CD14-positive monocyte (primary cell): Measurements from ENCODE around the gene CLK2. TPM values are rescaled to one million over a fixed set of nuclear protein-coding genes. Genes with fewer than 3 reads are reported as not detected.
A peak's percentile ranks its signal among the peaks of the same experiment; 100 is the strongest.
"Not testable (repeated sequence)": the region's sequence is repeated elsewhere in the genome, so short reads cannot be mapped to it uniquely, and the experiment has no call there.

Source experiments
- DNase-seq, 3 donors: peaks; one replicate each; pipeline ENCODE4 v3.0.0-alpha.2; 2011 to 2022
- H2AFZ ChIP-seq: 2 replicates; pipeline ENCODE4 v1.6.0; 2012; ENCODE audit warnings: mild to moderate bottlenecking, low read depth, low read length, inconsistent platforms; ENCODE audit not compliant: insufficient read depth, poor library complexity, severe bottlenecking
- H3K27ac ChIP-seq, 2 donors: 1 replicate in 1 of 2; 2 replicates in 1 of 2; pipeline ENCODE4 v1.5.1; 2012 to 2013; ENCODE audit warnings: low read length in 2 of 2, control low read depth in 1 of 2, inconsistent platforms in 1 of 2, low read depth in 1 of 2, mild to moderate bottlenecking in 1 of 2
- H3K27me3 ChIP-seq, 2 donors: one replicate each; pipeline versions ENCODE4 v1.6.0 to v1.6.1; 2011 to 2013; ENCODE audit warnings: low read length in 2 of 2; ENCODE audit not compliant: control insufficient read depth in 2 of 2, insufficient read depth in 2 of 2
- H3K36me3 ChIP-seq, 2 donors: replicated peaks in 1 of 2; 1 replicate in 1 of 2; 2 replicates in 1 of 2; pipeline versions ENCODE4 v1.5.1 to v1.6.1; 2012 to 2013; ENCODE audit warnings: low read length in 2 of 2, control low read depth in 1 of 2, inconsistent platforms in 1 of 2, mild to moderate bottlenecking in 1 of 2; ENCODE audit not compliant: insufficient read depth in 2 of 2, control insufficient read depth in 1 of 2
- H3K4me1 ChIP-seq, 2 donors: 1 replicate in 1 of 2; 2 replicates in 1 of 2; pipeline versions ENCODE4 v1.5.1 to v1.6.1; 2012 to 2013; ENCODE audit warnings: low read length in 2 of 2, control low read depth in 1 of 2, inconsistent platforms in 1 of 2, mild to moderate bottlenecking in 1 of 2, moderate library complexity in 1 of 2; ENCODE audit not compliant: insufficient read depth in 2 of 2, control insufficient read depth in 1 of 2
- H3K4me2 ChIP-seq: replicated peaks from 2 replicates; pipeline ENCODE3; 2012; ENCODE audit warnings: low read length, moderate library complexity, mild to moderate bottlenecking; ENCODE audit not compliant: poor library complexity, severe bottlenecking; ENCODE audit errors: extremely low read depth
- H3K4me3 ChIP-seq, 3 experiments: fragments of 200-600 bp in 1 of 3; sonication (generic) in 1 of 3; replicated peaks in 1 of 3; 1 replicate in 2 of 3; 2 replicates in 1 of 3; pipeline ENCODE4 v1.5.1; 2011 to 2013; ENCODE audit warnings: low read length in 3 of 3, mild to moderate bottlenecking in 3 of 3, control low read depth in 2 of 3, low read depth in 2 of 3, inconsistent platforms in 1 of 3, moderate library complexity in 1 of 3
- H3K79me2 ChIP-seq: 2 replicates; pipeline ENCODE4 v1.6.0; 2012; ENCODE audit warnings: mild to moderate bottlenecking, control low read depth, inconsistent platforms, low read length, moderate library complexity; ENCODE audit not compliant: insufficient read depth
- H3K9ac ChIP-seq: 2 replicates; pipeline ENCODE4 v1.6.0; 2017; ENCODE audit warnings: low read length, mild to moderate bottlenecking; ENCODE audit not compliant: insufficient read depth, poor library complexity, severe bottlenecking
- H3K9me3 ChIP-seq, 2 donors: replicated peaks in 1 of 2; 1 replicate in 1 of 2; 2 replicates in 1 of 2; pipeline versions ENCODE4 v1.5.1 to v1.6.1; 2012 to 2013; ENCODE audit warnings: low read length in 2 of 2, control low read depth in 1 of 2; ENCODE audit not compliant: control insufficient read depth in 1 of 2, insufficient read depth in 1 of 2
- H4K20me1 ChIP-seq: 2 replicates; pipeline ENCODE4 v1.6.0; 2012; ENCODE audit warnings: mild to moderate bottlenecking, low read length, control low read depth, moderate library complexity; ENCODE audit not compliant: insufficient read depth
- H3K27ac Mint-ChIP-seq, 7 donors: one replicate each; pipeline ENCODE4 v1.8.0; 2020; ENCODE audit warnings: mild to moderate bottlenecking in 7 of 7, mixed read lengths in 7 of 7, moderate library complexity in 6 of 7, inconsistent platforms in 2 of 7
- H3K27me3 Mint-ChIP-seq, 3 donors: one replicate each; pipeline ENCODE4 v1.8.0; 2021 to 2022; ENCODE audit warnings: low read depth in 3 of 3, mild to moderate bottlenecking in 3 of 3, mixed read lengths in 3 of 3, moderate library complexity in 3 of 3, inconsistent platforms in 1 of 3
- H3K36me3 Mint-ChIP-seq, 2 donors: one replicate each; pipeline ENCODE4 v1.8.0; 2020; ENCODE audit warnings: mixed read lengths in 2 of 2, inconsistent platforms in 1 of 2, mild to moderate bottlenecking in 1 of 2
- H3K4me1 Mint-ChIP-seq: one replicate; pipeline ENCODE4 v1.8.0; 2020; ENCODE audit warnings: mild to moderate bottlenecking, mixed read lengths
- H3K4me3 Mint-ChIP-seq, 2 donors: one replicate each; pipeline ENCODE4 v1.8.0; 2020; ENCODE audit warnings: mild to moderate bottlenecking in 2 of 2, mixed read lengths in 2 of 2, moderate library complexity in 1 of 2
- H3K9me3 Mint-ChIP-seq, 7 donors: one replicate each; pipeline ENCODE4 v1.8.0; 2020 to 2022; ENCODE audit warnings: mixed read lengths in 7 of 7, mild to moderate bottlenecking in 6 of 7, moderate library complexity in 6 of 7, inconsistent platforms in 2 of 7
- WGBS: methylation state at CpG from one replicate; pipeline ENCODE4 v1.1.5; 2013; ENCODE audit warnings: missing lambda C conversion rate; ENCODE audit not compliant: insufficient coverage; 5-methylcytosine and 5-hydroxymethylcytosine counted together
- intact Hi-C, 2 donors: fragments of 100-400 bp; cut with micrococcal nuclease; formaldehyde crosslinking; loops; one replicate each; pipeline versions ENCODE4 v1.15.0 to v1.15.1; 2023
- polyA plus RNA-seq, 3 donors: library from polyadenylated mRNA; depleted of rRNA in 1 of 3; unstranded in 2 of 3; stranded (reverse) in 1 of 3; fragments of 300-500 nt in 2 of 3; fragments of >200 nt in 1 of 3; fragmentation: Illumina TruSeq in 2 of 3; gene quantifications; 1 replicate in 2 of 3; 2 replicates in 1 of 3; pipeline ENCODE4 v1.2.3, GENCODE V29; 2012 to 2021
- TF ChIP-seq, protein P1 (sequence below): fragments of 200-600 bp; IDR thresholded peaks from one replicate; pipeline ENCODE4 v1.8.0; 2022; ENCODE audit warnings: antibody characterized with exemption, mild to moderate bottlenecking

CLK2 gene
- polyA plus RNA-seq, 3 donors: 7.3 to 143 (median 9.6) TPM

DNA sequence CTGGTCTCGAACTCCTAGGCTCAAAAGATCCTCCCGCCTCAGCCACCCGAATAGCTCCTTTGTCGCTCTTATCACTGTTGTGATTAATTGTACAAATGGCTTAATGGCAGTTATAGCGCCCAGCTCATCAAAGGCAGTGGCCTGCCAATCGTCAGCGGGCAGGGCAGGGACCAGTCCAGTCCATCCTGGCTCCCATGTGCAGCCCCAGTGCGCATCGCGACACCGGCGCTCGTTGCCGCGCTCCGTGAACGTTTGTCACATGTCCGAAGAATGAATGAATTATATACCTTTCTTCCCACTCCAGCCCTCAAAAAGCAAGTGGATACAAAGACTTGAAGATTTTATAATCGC lies 46.4 kb downstream of the CLK2 start:
- peaks cover 18% of the 10 kb centered on the region for H3K79me2 ChIP-seq
- Mint-ChIP-seq H3K9me3 (no peaks in the 10 kb centered on the region), H3K36me3 (no peaks in the 10 kb centered on the region), H3K4me1 (peaks cover 50% of the 10 kb centered on the region), H3K4me3 (peak overlapping the region; percentile 80 to 89), H3K27ac (peak overlapping the region; percentile 89 to 95 (median 93)), H3K27me3 (peaks cover 2 to 10% (median 2%) of the 10 kb centered on the region in 3 donors)
- H4K20me1 ChIP-seq: no peaks in the 10 kb centered on the region
- peaks cover 60 to 63% of the 10 kb centered on the region in 2 donors for H3K4me1 ChIP-seq
- DNase-seq: peak in 2 of 3 donors; percentile 31 to 41
- 0% methylated on average over 15 of the region's 19 CpGs for WGBS
- no peaks in the 10 kb centered on the region for H3K36me3 ChIP-seq
- peak overlapping the region; percentile 80 for H2AFZ ChIP-seq
- H3K27me3 ChIP-seq: no peaks in the 10 kb centered on the region
- no peaks in the 10 kb centered on the region for H3K9me3 ChIP-seq
- H3K4me2 ChIP-seq: peak overlapping the region; percentile 98
- H3K9ac ChIP-seq: peak overlapping the region; percentile 43
- TF ChIP-seq, protein P1, sequence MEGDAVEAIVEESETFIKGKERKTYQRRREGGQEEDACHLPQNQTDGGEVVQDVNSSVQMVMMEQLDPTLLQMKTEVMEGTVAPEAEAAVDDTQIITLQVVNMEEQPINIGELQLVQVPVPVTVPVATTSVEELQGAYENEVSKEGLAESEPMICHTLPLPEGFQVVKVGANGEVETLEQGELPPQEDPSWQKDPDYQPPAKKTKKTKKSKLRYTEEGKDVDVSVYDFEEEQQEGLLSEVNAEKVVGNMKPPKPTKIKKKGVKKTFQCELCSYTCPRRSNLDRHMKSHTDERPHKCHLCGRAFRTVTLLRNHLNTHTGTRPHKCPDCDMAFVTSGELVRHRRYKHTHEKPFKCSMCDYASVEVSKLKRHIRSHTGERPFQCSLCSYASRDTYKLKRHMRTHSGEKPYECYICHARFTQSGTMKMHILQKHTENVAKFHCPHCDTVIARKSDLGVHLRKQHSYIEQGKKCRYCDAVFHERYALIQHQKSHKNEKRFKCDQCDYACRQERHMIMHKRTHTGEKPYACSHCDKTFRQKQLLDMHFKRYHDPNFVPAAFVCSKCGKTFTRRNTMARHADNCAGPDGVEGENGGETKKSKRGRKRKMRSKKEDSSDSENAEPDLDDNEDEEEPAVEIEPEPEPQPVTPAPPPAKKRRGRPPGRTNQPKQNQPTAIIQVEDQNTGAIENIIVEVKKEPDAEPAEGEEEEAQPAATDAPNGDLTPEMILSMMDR: peak; percentile 56
- H3K27ac ChIP-seq: peak overlapping the region; percentile 58 to 80
- peak overlapping the region; percentile 62 to 87 (median 68) for H3K4me3 ChIP-seq
- intact Hi-C loops: loop anchor here (1.0 to 2.0 kb wide), 2 partner anchors 20 kb away; partner anchors contain the start of gene THBS3 (in 2 of the 2)

DNA sequence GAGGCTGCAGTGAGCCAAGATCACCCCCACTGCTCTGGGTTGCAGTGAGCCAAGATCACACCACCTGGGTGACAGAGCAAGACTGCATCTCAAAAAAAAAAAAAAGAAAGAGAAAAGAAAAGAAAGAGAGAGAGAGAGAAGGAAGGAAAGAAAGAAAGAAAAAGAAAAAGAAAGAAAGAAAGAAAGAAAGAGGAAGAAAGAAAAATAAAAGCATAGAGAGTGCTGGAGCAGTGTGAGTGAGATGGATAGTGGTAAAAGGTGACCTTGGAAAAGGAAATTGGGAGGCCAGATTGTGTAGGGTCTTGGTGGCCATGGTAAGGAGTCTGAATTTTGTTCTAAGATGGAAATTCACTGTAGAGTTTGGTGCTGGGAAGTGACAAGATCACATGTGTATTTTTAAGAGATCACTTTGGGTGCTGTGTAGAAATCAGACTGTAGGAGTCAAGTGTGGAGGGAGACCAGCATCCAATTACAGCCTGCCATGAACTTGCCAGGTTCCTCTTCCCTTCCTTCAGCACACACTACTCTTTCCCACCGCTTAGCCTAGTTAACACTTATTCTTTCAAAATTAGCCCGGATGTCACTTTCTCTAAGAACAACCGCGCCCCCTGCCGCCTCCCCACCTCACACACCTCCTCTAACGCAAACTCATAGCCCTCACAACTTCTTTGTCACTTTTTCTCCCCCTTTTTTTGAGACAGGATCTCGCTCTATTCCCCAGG lies 47.0 kb downstream of the CLK2 start:
- H3K27me3 Mint-ChIP-seq: peaks cover 2 to 10% (median 2%) of the 10 kb centered on the region in 3 donors
- peak overlapping the region; percentile 80 for H2AFZ ChIP-seq
- H4K20me1 ChIP-seq: no peaks in the 10 kb centered on the region

DNA sequence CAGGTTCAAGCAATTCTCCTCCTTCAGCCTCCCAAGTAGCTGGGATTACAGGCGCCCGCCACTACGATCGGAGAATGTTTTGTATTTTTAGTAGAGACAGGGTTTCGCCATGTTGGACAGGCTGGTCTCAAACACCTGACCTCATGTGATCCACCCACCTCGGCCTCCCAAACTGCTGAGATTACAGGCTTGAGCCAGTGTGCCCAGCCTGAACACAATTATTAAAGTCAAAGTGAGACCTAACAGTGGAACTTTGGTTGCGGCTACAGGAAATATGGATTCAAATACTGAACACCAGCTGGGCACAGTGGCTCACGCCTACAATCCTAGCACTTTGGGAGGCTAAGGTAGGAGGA lies 47.9 kb downstream of the CLK2 start:
- 100% methylated on average over 4 of the region's 8 CpGs for WGBS
- H3K4me2 ChIP-seq, DNase-seq, H3K27me3 ChIP-seq, H3K4me3 ChIP-seq, H3K36me3 Mint-ChIP-seq, H3K27ac ChIP-seq, H3K36me3 ChIP-seq, intact Hi-C loops, H4K20me1 ChIP-seq, H3K9ac ChIP-seq, H2AFZ ChIP-seq, H3K9me3 Mint-ChIP-seq, H3K9me3 ChIP-seq: not testable (repeated sequence)
- Mint-ChIP-seq H3K4me3 (peak overlapping the region in 1 of 2 donors; percentile 39), H3K27me3 (peaks cover 0 to 10% (median 2%) of the 10 kb centered on the region in 3 donors), H3K27ac (peak overlapping the region in 6 of 7 donors; percentile 33 to 95 (median 90)), H3K4me1 (peaks cover 58% of the 10 kb centered on the region)
- peaks cover 74 to 78% of the 10 kb centered on the region in 2 donors for H3K4me1 ChIP-seq
- peaks cover 18% of the 10 kb centered on the region for H3K79me2 ChIP-seq

More for the DNA sequence above, 47.0 kb downstream of the CLK2 start:
- Mint-ChIP-seq H3K36me3 (no peaks in the 10 kb centered on the region), H3K4me3 (peak overlapping the region; percentile 80 to 89), H3K27ac (peak overlapping the region; percentile 89 to 95 (median 93)), H3K9me3 (no peaks in the 10 kb centered on the region), H3K4me1 (peaks cover 53% of the 10 kb centered on the region)
- Histone ChIP-seq H3K27me3 (no peaks in the 10 kb centered on the region), H3K36me3 (no peaks in the 10 kb centered on the region), H3K9ac (peak overlapping the region; percentile 43), H3K4me3 (peak overlapping the region; percentile 62 to 87 (median 68)), H3K27ac (peak overlapping the region; percentile 58 to 80), H3K9me3 (no peaks in the 10 kb centered on the region), H3K4me2 (peak overlapping the region; percentile 98), H3K4me1 (peaks cover 64 to 68% of the 10 kb centered on the region in 2 donors), H3K79me2 (peaks cover 18% of the 10 kb centered on the region)
- intact Hi-C loops: loop anchor here (1.0 to 2.0 kb wide), 2 partner anchors 19 to 20 kb away; partner anchors contain the start of gene THBS3 (in 2 of the 2)
- TF ChIP-seq, protein P1: peak; percentile 78
- peak; percentile 81 to 89 (median 85) for DNase-seq
- WGBS: 0% methylated on average over 6 of the region's 7 CpGs
